Measurements from ENCODE around the gene NHSL1.

Gene NHSL1

GRCh38 chr6:138422861-138423260 lies 76.4 kb downstream of the NHSL1 start:
- no peak for DNase-seq

- no peak for DNase-seq
These were observed 77.7 kb downstream of the NHSL1 start for GRCh38 chr6:138421608-138422007.

DNA sequence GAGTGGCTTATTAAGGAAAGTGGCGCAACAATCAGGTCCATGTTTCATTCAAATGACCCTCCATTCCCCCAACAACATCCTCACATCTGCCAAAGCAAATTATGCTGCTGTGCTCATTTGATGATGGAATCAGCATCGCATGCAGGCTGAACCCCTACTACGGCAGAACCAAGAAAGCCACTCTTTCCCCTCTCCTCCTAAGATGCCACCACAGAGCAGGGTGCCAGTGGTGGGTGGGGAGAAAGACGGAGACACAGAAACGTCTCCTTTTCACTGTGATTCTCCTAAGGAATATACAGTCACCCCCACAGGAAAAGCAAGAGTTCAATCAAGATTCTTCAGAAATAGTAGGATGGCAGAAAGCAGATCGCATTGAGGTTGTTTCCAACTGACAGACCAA lies 78.2 kb downstream of the NHSL1 start:
- no peak for DNase-seq

- DNase-seq: no peak
These were observed 78.9 kb downstream of the NHSL1 start for GRCh38 chr6:138420356-138420755.

DNA sequence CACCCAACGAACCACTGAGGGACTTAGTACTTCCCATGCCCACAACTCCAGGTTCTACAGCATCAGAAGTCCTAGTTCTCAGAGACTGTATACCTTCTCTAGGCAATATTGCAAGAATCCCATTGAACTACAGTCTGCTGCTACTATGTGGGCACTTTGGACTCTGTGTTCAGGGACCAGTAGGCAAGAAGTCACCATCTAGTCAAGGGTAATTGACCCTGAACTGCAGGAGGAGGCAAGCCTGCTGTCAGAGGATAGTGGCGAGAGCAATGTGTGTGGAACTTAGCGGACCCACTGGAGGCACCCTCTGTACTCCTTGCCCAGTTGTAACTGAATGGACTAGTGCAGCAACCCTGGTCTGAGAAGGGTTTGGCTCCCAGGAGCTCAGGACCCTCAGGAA lies 79.5 kb downstream of the NHSL1 start:
- no peak for DNase-seq

GRCh38 chr6:138418118-138418742 lies 81.1 kb downstream of the NHSL1 start:
- DNase-seq: no peak

GRCh38 chr6:138417493-138418117 lies 81.7 kb downstream of the NHSL1 start:
- DNase-seq: no peak

GRCh38 chr6:138416206-138416605 lies 83.1 kb downstream of the NHSL1 start:
- DNase-seq: no peak

DNA sequence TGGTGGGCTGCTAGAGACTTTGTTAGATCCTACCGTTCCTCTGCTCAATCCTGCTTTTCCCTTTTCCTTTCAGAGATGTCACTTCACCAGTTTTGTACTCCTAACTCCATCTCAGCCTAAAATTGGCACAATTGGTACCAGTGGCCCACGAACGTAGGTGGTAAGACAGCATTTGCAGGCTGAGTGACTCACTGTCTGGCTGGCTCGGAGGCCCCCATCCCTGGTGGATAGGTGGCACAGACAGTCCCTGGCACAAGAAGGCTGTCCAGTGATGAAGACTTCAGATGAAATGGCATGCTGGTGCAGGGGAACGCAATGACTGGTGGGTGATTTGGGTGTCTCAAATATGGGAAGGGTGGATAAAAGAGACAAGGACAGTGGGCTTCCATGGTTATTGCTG lies 84.2 kb downstream of the NHSL1 start:
- DNase-seq: no peak

GRCh38 chr6:138410972-138411880 lies 88.1 kb downstream of the NHSL1 start:
- no peak for DNase-seq

- no peak for DNase-seq
These were observed 89.1 kb downstream of the NHSL1 start for GRCh38 chr6:138410048-138410735.

GRCh38 chr6:138406443-138406842 lies 92.9 kb downstream of the NHSL1 start:
- DNase-seq: no peak

DNA sequence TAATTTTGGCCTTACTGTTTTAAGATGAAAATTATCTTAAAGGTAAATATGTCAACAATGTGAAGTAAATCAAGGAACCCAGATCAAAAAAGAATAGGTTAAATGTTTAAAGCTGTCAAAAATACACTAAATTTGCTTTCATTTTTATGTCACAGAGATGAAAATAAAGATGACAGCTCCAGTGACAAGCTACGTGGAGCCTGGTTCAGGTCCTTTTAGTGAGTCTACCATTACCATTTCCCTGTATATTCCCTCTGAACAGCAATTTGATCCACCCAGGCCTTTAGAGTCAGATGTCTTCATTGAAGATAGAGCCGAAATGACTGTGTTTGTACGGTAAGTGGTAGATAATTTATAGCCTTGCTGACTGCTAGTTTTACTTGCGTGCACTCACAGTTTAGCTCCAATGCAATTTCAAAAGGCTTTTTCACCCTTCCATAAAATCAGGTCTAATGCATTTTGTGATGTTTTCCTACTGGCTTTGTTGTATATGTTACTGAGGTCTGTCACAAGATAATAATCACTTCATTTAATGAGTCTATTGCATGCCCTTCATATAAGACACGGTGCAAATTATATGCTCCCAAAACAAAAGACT lies 93.4 kb downstream of the NHSL1 start:
- no peak for DNase-seq

GRCh38 chr6:138404666-138405337 lies 94.5 kb downstream of the NHSL1 start:
- DNase-seq: no peak

- peak; percentile 89 for DNase-seq
These were observed 95.3 kb downstream of the NHSL1 start, which contains the start of gene HEBP2 for GRCh38 chr6:138403801-138404665. HEBP2 (plus strand) TSS chr6:138404223; CDS start chr6:138404496, 273 bp downstream.

DNA sequence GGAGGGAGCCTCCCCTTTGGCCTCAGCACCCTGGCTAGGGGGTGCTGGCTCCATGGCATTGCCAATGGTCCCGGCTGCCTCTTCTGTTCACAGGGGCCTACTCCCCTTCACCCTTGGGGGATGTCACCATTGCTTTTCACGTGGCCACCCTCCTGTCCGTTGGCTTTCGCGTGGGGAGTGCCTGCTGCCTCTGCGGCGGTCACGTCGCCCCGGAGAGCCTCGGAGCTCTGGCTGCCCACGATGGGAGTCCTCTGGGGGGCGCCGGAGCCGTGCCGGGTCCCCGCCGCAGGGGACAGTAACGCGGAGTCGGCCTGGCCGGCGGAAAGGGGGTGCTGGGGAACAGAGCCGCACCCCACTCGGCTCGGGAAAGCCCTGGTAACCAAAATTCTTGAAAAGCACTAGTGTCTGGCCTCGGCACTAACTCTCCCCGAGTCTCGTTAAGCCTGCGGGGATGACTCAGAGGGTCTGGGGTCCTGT lies 95.9 kb downstream of the NHSL1 start:
- no peak for DNase-seq

- no peak for DNase-seq
These were observed 96.5 kb downstream of the NHSL1 start for GRCh38 chr6:138402838-138403187.

- no peak for DNase-seq
These were observed 97.1 kb downstream of the NHSL1 start for GRCh38 chr6:138401960-138402837.

GRCh38 chr6:138400326-138400725 lies 99.0 kb downstream of the NHSL1 start:
- DNase-seq: no peak

All from SHP77 treated with DMSO at 0.1 percent for 48 hours (cell line).